Hepatocyte (in vitro differentiated cells): ENCODE results near the gene KRCC1. TPM values are rescaled to one million over a fixed set of nuclear protein-coding genes. Genes with fewer than 3 reads are reported as not detected.

Source experiments
- DNase-seq: peaks from one replicate; pipeline ENCODE4 v3.0.0-alpha.2; 2016; ENCODE audit warnings: low spot score
- H2AFZ ChIP-seq: fragments of 200-600 bp; sonication (generic); 2 replicates; pipeline ENCODE4 v1.6.0; 2016; ENCODE audit warnings: antibody characterized with exemption, mild to moderate bottlenecking
- H3K27ac ChIP-seq: fragments of 200-600 bp; sonication (generic); 2 replicates; pipeline ENCODE4 v1.5.1; 2016; ENCODE audit warnings: mild to moderate bottlenecking
- H3K27me3 ChIP-seq: fragments of 200-600 bp; sonication (generic); 2 replicates; pipeline ENCODE4 v1.6.1; 2016
- H3K36me3 ChIP-seq: fragments of 200-600 bp; sonication (generic); replicated peaks from 2 replicates; pipeline ENCODE4 v1.5.1; 2016; ENCODE audit warnings: low read depth; ENCODE audit not compliant: insufficient read depth
- H3K4me1 ChIP-seq: fragments of 200-600 bp; sonication (generic); 2 replicates; pipeline ENCODE4 v1.5.1; 2016; ENCODE audit warnings: mild to moderate bottlenecking, moderate library complexity; ENCODE audit not compliant: insufficient read depth
- H3K4me2 ChIP-seq: fragments of 200-600 bp; sonication (generic); 2 replicates; pipeline ENCODE4 v1.6.0; 2016
- H3K4me3 ChIP-seq: fragments of 200-600 bp; sonication (generic); 2 replicates; pipeline ENCODE4 v1.5.1; 2016; ENCODE audit warnings: mild to moderate bottlenecking
- H3K79me2 ChIP-seq: fragments of 200-600 bp; sonication (generic); 2 replicates; pipeline ENCODE4 v1.6.0; 2017; ENCODE audit warnings: mild to moderate bottlenecking
- H3K9me2 ChIP-seq: fragments of 200-600 bp; sonication (generic); replicated peaks from 2 replicates; pipeline ENCODE4 v1.6.0; 2017; ENCODE audit warnings: mild to moderate bottlenecking; ENCODE audit not compliant: insufficient read depth
- H3K9me3 ChIP-seq: fragments of 200-600 bp; sonication (generic); 2 replicates; pipeline ENCODE4 v1.5.1; 2016; ENCODE audit warnings: low read depth, mild to moderate bottlenecking
- H4K20me1 ChIP-seq: fragments of 200-600 bp; sonication (generic); 2 replicates; pipeline ENCODE4 v1.6.0; 2016; ENCODE audit warnings: mild to moderate bottlenecking; ENCODE audit not compliant: insufficient read depth, poor library complexity, severe bottlenecking
- CTCF ChIP-seq: fragments of 200-600 bp; sonication (generic); IDR thresholded peaks from 2 replicates; pipeline ENCODE4 v1.5.1; 2016; ENCODE audit warnings: antibody characterized with exemption, mild to moderate bottlenecking; ENCODE audit not compliant: poor library complexity
- EZH2 ChIP-seq: fragments of 200-600 bp; sonication (generic); IDR thresholded peaks from 2 replicates; pipeline ENCODE4 v1.6.1; 2016; ENCODE audit warnings: antibody characterized with exemption, mild to moderate bottlenecking, borderline replicate concordance
- EZH2phosphoT487 ChIP-seq: fragments of 200-600 bp; sonication (generic); IDR thresholded peaks from one replicate; pipeline ENCODE4 v1.6.1; 2018; ENCODE audit warnings: antibody characterized with exemption, mild to moderate bottlenecking, low read depth, moderate library complexity; ENCODE audit not compliant: unreplicated experiment, severe bottlenecking
- WGBS: methylation state at CpG from one replicate; pipeline ENCODE4 v1.1.6; 2016; ENCODE audit warnings: low lambda C conversion rate; ENCODE audit errors: missing lambda C conversion rate; 5-methylcytosine and 5-hydroxymethylcytosine counted together
- polyA plus RNA-seq: library from polyadenylated mRNA; unstranded; fragments of >200 nt; fragmentation: Nextera tagmentation; extraction: Ambion mirVana; gene quantifications from 2 replicates; pipeline ENCODE4 v1.2.1, GENCODE V29; 2016
- total RNA-seq: library from RNA; depleted of rRNA; stranded (reverse); fragments of >200 nt; gene quantifications from 2 replicates; pipeline ENCODE4 v1.2.3, GENCODE V29; 2014

Gene KRCC1
- total and polyA plus RNA-seq, 2 experiments from 2014 or later: 18.3 to 30.9 TPM

GRCh38 chr2:88077080-88077479 lies 21.5 kb upstream of the KRCC1 start:
- Histone ChIP-seq H3K79me2 (no peaks in the 10 kb centered on the region), H3K4me1 (no peaks in the 10 kb centered on the region), H3K9me2 (no peaks in the 10 kb centered on the region), H3K9me3 (no peaks in the 10 kb centered on the region), H3K4me3 (no peak overlapping the region), H3K27me3 (no peaks in the 10 kb centered on the region), H2AFZ (no peak overlapping the region), H4K20me1 (no peaks in the 10 kb centered on the region), H3K36me3 (no peaks in the 10 kb centered on the region), H3K4me2 (no peak overlapping the region), H3K27ac (no peak overlapping the region)
- DNase-seq: no peak
- TF ChIP-seq EZH2phosphoT487 (no peak), CTCF (no peak), EZH2 (no peak)
- 93% methylated on average over 8 of the region's 8 CpGs for WGBS

DNA sequence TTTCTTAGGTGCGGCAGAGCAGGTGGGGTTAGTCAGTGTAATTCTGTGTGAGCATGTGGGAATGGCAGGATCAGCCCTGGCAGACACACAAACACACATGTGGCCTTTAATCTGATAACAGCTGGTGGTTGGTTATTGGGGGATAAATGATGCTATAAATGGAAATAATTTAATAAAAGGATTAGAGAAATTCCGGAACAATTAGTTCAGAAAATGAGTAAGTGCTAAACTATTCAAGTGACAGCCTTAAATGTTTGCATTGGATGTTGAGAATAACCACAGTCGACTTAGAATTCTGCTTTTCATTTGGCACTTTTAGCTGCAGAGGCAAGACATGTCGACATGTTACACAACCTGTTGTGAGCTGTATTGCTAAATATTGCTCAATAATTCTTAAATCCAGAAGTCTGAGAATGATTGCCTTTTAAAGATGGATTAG lies 19.3 kb upstream of the KRCC1 start:
- Histone ChIP-seq H3K9me3 (no peaks in the 10 kb centered on the region), H3K27ac (peak overlapping the region; percentile 13), H3K4me3 (no peak overlapping the region), H4K20me1 (no peaks in the 10 kb centered on the region), H2AFZ (no peak overlapping the region), H3K4me1 (no peaks in the 10 kb centered on the region), H3K9me2 (no peaks in the 10 kb centered on the region), H3K79me2 (no peaks in the 10 kb centered on the region), H3K4me2 (no peak overlapping the region), H3K36me3 (no peaks in the 10 kb centered on the region), H3K27me3 (no peaks in the 10 kb centered on the region)
- DNase-seq: no peak
- TF ChIP-seq EZH2phosphoT487: no peak
- no peak for TF ChIP-seq EZH2
- WGBS: 47% methylated on average over 4 of the region's 4 CpGs

GRCh38 chr2:88074150-88074549 lies 18.6 kb upstream of the KRCC1 start:
- H3K4me2 ChIP-seq: no peak overlapping the region

GRCh38 chr2:88071365-88071764 lies 15.8 kb upstream of the KRCC1 start:
- TF ChIP-seq EZH2phosphoT487 (no peak), CTCF (no peak), EZH2 (no peak)
- Histone ChIP-seq H3K4me3 (no peak overlapping the region), H3K27ac (no peak overlapping the region), H3K79me2 (no peaks in the 10 kb centered on the region), H3K4me1 (no peaks in the 10 kb centered on the region), H3K4me2 (no peak overlapping the region), H3K36me3 (no peaks in the 10 kb centered on the region), H4K20me1 (no peaks in the 10 kb centered on the region), H2AFZ (no peak overlapping the region), H3K9me3 (no peaks in the 10 kb centered on the region), H3K27me3 (no peaks in the 10 kb centered on the region), H3K9me2 (no peaks in the 10 kb centered on the region)
- DNase-seq: no peak
- 95% methylated on average over 2 of the region's 2 CpGs for WGBS

More at GRCh38 chr2:88074150-88074549, 18.6 kb upstream of the KRCC1 start:
- no peaks in the 10 kb centered on the region for H3K4me1 ChIP-seq
- H3K9me2 ChIP-seq: no peaks in the 10 kb centered on the region
- H4K20me1 ChIP-seq: no peaks in the 10 kb centered on the region
- no peak for DNase-seq
- TF ChIP-seq EZH2phosphoT487 (no peak), EZH2 (no peak), CTCF (no peak)
- no peaks in the 10 kb centered on the region for H3K9me3 ChIP-seq
- H3K79me2 ChIP-seq: no peaks in the 10 kb centered on the region
- H2AFZ ChIP-seq: no peak overlapping the region
- H3K27me3 ChIP-seq: no peaks in the 10 kb centered on the region
- H3K36me3 ChIP-seq: no peaks in the 10 kb centered on the region
- no peak overlapping the region for H3K4me3 ChIP-seq
- H3K27ac ChIP-seq: peak overlapping the region; percentile 13
